OCI-M2 (cell line): ENCODE results near the gene BAIAP2.
"Not testable (repeated sequence)": the region's sequence is repeated elsewhere in the genome, so short reads cannot be mapped to it uniquely, and the experiment has no call there.

Experiments used
- DNase-seq: peaks from one replicate; lab custom pipeline; 2025; ENCODE audit not compliant: unreplicated experiment; lab: John Stamatoyannopoulos, UW

The BAIAP2 gene

DNA sequence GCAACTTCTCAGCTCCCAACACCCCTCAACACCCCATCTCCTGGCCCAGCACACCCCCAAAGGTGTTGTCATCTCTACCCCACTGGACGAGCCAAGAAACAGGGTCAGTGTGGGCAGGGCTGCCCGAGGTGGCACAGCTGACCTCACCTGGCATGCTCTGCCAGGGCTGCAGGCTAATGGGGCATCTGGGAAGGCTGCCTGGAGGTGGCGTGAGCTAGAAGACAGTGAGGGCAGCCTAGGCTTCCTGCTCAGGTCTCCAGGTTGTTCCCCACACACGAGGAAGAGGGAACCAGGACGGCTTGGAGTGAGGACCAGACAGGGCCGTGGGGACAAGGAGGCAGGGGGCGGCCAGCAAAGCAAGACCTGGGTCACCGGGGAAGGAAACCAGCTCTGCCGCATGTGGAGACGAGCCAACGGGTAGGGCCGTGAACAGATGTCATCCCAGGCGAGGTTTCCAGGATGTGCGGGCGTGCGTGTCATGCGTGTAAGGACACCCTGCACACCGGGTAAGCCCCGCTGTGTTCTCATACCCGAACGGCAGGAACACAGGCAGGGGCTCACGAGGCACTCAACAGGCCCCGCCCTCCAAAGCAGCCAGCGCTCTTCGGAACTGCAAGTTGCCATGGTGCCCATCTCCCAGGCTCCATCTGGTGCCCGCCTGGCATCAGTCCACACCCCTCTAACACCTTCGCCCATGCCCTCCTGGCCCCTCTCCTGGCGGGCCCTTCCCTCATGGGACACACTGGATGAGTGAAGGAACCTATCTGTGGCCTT is 100.7 kb downstream of the BAIAP2 start:
- DNase-seq = no peak

DNA sequence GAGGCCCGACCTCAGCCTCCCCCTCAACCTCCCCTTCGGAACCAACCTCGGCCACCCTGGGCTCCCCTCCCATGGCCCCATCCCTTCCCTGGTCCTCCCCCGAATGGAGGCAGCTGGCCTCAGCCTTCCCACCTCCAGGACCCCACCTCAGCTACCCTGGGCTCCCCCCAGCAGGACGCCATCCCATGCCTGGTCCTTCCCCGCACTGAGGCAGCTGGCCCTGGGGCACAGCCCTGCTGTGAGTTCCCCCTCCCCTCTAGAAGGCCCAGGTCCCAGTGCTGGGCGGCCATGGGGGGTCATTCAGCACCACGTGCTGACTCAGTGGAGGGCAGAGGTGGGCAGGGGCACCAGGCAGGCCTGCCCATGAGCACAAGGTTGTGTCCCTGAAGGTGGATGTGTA is 101.4 kb downstream of the BAIAP2 start:
- no peak for DNase-seq

DNA sequence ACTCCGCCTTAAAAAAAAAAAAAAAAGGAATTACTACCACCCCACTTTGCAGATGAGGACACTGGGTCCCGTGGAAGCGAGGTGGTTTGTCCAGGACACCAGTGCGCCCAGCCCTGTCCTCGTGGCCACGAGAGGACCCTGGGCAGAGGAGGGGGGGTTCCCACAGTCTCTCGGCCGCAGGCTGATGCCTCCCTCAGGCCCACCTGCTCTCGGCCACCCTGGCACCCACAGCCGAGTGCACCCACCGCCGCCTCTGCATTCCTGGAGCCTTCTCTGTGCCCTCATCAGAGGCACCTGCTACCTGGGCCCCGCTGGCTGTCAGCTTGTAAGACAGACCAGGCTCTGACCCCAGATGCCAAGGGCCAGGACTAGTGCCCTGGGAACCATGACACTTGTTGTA is 102.3 kb downstream of the BAIAP2 start:
- DNase-seq = no peak

DNA sequence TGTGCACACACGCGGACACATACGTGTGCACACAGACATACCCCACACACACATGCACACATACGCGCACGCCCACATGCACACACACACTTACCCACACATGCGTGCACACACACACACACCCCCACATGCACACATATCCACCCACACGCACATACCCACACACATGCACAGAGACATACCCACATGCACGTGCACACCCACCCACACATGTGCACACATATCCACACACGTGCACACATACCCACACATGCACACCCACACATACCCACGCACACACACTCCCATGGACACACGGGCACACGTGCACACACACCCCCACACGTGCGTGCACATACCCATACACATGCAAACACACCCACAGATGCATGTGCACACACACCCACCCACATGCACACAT is 103.1 kb downstream of the BAIAP2 start:
- no peak for DNase-seq

DNA sequence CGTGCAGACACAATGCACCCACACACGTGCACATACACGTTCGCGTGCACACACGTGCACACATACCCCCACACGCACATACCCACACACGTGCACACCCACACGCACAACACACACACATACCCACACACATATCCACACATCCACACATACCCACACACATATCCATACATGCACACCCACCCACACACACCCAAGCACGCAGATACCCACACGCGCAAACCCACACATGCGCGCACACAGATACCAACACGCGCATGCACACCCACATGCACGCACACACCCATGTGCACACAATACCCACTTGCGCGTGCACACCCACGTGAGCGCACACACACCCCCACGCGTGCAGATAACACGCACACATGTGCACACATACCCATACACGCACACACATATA is 103.5 kb downstream of the BAIAP2 start:
- no peak for DNase-seq

DNA sequence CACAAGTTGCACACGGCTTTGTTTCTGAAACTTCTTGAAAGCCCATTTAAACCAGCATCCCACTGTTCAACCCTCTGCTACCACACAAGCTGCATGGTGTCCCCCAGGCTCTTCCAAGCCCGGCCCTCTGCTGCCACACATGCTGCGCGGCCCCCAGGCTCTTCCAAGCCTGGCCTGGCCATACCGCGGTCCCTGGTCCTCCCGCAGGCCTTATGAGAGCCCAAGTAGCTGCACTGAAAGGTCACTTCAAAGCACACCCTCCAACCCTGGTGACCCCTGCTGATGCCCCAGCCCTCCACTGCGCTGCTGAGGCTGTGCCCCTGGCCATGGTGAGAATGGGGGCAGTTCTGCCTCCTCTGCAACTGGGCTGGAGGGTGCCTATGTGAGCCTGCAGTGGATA is 104.5 kb downstream of the BAIAP2 start:
- DNase-seq = no peak

DNA sequence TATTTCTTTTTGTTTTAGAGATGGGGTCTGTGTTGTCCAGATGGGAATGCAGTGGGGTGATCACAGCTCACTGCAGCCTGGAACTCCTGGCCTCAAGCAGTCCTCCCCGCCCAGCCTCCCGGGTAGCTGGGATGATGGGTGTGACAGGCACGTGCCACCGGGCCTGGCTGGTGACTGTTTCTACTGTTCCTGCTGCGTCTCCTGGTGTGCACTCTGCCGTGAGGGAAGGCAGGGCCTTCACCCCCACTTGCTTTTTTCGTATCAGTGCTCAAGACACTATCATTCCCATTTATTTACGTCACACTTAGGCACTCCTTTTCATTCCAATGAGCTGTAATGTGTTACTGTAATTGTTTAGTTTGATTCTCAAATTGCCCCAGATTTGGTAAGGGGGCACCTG is 105.1 kb downstream of the BAIAP2 start:
- DNase-seq = no peak

DNA sequence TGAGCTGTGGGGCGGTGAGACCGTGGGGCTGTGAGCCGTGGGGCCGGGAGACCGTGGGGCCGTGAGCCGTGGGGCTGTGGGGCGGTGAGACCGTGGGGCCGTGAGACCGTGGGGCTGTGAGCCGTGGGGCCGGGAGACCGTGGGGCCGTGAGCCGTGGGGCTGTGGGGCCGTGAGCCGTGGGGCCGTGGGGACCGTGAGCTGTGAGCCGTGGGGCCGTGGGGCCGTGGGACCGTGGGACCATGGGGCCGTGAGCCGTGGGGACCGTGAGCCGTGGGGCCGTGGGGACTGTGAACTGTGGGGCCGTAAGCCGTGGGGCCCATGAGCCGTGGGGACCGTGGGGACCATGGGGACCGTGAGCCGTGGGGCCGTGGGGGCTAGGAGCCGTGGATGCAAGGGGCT is 105.7 kb downstream of the BAIAP2 start:
- no peak for DNase-seq

DNA sequence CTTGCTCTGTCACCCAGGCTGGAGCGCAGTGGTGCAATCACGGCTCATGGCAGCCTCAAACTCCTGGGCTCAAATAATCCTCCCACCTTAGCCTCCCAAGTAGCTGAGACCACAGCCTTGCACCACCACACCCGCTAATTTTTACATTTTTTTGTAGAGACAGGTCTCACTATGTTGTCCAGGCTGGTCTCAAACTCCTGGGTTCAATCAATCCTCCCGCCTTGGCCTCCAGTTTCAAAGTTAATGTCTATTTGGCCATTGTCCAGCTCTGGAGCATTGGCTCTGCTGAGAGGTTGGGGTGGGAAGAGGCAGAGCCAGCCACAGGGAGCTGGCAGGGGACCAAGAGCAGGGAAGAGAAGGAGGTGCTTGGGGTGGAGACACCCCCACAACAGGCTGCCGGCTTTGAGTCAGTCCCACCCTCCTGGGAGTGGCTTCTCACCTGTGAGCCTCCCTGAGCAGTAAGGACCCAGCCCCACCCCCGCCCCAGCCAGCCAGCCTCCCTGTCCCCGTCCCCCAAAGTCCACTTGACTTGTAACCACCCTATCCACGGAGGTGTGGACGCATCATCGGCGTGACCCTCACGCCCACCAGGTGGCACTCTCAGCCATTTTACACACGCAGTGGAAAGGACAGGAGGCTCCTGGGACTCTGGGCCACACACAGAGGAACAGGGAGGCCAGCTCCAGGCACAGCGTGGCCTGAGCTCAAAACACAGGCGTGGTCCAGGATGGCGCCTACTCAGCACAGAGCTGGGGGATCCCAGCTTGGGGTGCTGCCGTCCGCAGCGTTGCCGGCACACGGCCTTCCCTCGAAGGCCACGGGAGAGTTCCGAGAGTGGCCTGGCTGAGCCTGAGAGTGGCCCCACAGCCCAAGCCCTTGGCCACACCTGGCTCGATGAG is 107.6 kb downstream of the BAIAP2 start:
- DNase-seq = no peak

DNA sequence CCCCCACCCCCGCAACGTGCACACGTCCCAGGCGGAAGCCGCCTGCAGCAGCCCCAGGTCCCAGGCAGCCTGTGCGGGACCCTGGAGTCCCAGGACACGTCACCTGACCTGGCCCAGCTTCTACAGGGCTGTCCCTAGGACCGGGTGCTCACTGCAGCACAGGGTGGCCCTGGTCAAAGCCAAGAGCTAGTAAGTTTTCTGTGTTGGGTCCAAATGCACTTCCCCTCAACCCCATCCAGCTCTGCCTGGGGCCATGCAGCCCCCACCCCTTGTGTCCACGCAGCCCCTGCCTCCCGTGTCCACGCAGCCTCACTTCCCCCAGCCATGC is 108.2 kb downstream of the BAIAP2 start:
- no peak for DNase-seq

DNA sequence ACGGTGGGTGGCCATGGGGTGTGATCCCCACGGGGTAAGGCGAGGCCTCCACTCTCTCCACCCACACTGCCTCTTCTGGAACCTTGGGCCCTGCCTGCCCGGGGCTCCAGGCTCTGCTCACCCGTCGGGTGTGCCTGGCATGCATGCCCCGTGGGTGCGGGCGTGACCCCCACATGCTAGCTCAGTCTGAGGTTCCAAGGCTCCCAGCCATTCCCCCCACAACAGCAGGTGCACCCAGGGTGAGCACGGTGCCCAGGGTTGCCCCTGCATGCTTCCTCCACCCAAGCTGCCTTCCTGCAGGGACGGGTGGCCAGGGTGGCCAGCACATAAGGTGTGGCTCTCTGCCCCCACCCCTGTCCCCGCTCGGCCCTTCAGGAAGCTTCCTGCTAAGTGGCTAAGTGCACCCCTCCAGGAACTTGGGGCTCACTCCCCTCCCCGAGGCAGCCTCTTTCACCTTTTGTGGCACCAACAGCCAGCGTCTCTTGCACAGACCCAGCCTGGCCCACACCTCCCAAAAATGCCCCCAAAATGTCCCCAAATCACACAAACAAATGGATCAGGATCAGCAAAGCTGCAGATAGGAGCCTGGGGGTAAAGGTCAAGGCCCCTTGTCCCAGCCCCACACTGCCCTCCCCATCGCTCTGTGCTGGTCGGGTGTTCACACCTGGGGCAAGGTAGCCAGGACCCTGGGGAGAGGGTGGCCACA is 108.9 kb downstream of the BAIAP2 start:
- DNase-seq = no peak

DNA sequence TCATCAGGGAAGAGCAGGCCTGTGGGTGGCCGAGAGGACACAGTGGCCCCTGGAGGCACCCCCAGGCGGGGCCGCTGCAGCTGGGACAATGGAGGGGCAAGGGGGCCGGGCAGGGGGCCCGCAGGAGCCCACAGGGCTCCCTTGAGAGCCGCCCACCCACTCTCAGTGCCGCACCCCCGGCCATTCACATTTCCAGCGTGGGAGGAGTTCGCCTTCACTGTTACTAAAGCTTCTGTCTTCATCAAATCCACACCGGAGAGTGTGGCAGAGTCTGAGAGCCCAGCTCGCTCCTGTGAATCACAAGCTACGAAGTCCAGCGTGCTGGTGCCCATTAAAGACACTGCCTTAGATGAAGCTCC is 109.5 kb downstream of the BAIAP2 start:
- DNase-seq = no peak

DNA sequence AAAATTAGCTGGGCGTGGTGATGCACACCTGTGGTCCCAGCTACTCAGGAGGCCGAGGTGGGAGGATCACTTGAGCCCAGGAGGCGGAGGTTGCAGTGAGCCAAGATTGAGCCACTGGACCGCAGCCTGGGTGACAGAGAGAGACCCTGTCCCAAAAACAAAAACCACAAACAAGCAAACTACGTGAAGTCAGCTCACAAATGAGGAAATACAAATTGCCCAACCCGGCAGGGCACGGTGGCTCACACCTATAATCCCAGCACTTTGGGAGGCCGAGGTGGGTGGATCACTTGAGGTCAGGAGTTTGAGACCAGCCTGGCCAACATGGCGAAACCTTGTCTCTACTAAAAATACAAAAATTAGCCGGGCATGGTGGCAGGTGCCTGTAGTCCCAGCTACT is 111.3 kb downstream of the BAIAP2 start:
- DNase-seq = not testable (repeated sequence)

DNA sequence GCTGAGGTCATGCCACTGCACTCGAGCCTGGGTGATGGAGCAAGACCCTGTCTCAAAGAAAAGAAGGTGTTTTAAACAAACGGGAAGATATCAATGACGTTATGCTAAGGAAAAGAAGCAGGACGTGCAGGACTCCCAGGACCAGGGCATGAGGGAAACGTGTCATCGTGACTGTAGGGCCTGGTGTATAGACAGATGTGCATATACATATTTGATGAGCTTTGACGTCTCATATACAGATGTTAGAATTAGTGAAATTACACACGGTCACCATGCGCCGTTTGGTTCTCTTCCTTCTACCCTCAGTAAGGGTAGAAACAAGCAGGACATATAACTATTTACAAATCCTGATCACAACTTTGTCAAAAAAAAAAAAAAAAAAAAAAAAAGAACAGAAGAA is 112.8 kb downstream of the BAIAP2 start:
- no peak for DNase-seq

DNA sequence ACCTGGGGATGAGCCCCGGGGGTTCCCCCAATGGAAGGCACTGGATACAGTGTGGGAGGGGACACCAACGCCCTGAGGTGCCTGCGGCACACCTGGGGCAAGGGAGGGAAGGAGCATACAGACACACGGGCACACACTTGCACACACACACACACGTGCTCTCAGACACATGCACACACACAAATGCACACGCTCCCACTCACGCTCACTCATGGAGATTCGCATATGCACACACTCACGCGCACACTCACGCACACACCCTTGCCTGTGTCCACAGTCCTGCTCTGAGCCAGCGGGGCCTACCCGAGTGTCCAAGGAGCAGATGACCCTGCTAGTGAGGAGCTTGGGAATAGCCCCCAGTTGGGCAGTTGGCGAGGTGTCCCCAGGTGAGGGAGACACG is 113.6 kb downstream of the BAIAP2 start:
- no peak for DNase-seq

DNA sequence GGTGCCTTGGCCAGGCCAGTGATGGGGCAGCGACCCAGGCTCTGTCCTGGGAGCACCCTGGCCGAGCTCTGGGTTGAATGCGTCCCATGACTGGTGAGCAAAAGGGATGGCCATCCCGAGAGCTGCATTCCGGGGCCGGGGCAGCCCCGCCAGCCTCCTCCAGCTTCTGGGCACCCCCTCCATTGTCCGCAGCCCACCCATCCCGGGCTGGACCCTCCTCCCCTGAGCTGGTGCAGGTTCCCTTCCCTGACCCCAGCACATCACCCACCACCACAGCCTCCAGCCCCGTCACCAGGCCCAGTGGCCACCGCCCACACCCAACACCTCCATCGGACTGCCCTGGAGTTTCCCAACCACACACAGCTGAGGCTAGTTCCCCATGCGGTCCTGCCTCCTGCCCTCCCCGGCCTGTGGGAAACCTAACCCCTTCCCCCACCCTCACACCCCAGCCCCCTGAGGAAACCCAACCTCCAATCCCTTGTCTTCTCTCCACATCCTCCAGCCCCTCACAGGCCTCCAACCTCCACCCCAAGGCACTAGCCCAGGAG is 114.1 kb downstream of the BAIAP2 start:
- no peak for DNase-seq

DNA sequence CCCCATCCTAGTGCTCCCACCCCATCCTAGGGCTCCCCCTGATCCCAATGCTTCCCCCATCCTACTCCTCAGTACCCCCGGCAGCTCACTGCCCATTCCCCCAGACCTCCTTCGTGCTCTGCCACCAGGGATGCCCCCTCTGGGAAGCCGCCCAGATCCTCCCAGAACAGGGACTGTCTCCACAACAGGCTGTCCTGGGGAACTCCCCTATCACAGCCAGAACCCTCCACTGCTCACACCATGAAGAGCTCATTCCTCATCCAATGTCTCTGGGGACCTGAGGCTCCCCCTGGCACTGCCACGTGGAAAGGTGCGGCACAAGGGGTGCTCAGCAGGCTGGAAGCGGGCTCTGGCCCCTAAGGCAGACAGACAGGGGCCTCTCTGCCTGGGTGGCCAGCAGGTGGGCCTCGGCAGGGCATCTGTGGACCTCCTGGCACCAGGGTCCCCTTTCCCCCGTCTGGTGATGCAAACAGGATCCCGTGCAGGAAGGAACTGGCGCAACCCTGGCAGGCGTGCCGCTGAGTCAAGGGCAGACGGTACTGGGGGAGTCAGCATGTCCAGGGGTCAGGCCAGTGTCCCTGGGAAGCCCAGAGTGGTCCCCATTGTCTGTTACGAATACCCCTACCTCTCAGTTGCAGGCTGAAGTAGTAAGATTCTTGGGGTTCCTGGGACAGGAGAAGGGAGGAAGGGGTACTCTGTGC is 115.6 kb downstream of the BAIAP2 start:
- DNase-seq = no peak

DNA sequence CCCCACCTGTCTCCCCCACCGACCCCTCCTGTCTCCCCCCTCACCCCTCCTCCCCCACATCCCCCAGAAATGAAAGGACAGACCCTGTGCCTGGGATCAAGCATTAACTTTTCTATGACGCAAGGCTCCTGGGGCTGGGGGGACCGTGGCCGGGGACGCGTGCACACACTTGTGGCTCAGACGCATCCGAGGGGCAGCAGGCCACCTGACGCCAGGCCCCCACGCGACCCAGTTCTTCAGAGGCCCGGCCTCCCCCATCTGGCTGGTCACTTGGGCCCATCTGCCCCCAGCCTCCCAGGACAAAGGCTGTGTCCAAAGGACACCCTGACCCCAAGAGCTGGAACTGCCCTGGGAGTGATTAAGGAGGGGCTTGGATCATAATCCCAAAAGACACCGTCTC is 116.3 kb downstream of the BAIAP2 start:
- DNase-seq = no peak

DNA sequence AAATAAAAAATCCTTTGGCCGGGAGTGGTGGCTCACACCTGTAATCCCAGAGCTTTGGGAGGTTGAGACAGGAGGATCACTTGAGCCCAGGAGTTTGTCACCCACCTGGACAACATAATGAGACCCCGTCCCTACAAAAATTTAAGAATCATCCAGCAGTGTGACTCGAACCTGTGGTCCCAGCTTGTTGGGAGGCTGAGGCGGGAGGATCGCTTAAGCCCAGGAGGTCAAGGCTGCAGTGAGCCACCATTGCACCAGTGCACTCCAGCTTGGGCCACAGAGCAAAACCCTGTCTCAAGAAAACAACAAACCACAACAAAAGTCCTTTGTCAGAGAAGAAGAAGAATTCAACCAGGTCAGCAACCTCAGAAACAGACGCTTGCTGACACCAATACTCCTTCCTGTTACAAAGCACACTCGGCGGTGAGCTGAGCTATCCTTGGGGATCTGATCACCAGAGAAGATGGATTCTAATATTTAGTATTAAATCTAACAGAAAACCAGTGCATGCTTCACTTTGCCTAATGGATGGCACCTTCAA is 117.4 kb downstream of the BAIAP2 start:
- DNase-seq = no peak

DNA sequence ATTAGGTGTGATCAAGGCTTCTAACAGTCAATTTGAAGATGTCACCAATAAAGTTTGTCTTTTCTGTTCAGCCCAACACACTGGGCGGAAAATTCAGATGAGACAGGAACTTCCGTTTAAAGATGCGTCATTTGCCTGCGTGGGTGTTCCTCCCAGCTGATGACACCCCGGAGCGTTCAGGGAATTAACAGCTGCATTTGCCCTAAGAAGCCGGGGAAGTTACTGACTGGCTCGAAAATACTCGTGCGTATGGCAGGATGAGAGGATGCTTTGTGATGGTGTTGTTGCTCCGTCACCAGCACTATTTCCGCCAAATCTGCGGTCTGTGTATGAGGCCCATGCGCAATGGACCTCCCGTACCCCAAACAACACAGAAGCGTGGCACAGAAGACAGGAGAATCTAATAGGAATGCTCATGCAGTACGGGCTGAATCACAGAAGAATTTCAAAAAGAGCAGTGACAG is 118.4 kb downstream of the BAIAP2 start:
- DNase-seq = no peak

DNA sequence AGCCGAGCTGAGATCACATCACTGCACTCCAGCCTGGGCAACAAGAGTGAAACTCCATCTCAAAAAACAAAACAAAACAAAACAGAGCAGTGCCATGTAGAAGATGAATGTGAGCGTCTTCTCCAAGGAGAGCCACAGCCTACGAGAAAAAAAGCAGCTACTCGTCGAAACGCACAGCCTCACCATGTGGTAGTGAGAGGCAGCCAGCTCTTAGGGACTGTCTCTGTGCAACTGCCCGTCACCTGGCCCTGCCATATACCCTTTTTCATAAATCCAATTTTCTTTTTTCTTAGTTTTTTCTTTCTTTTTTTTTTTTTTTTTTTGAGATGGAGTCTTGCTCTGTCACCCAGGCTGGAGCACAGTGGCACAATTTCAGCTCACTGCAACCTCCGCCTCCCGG is 119.1 kb downstream of the BAIAP2 start:
- DNase-seq = not testable (repeated sequence)
